Gastroesophageal sphincter (tissue), 3 donors: ENCODE measurements around the gene CD48.

Experiments
- CTCF ChIP-seq, 4 experiments: fragments of 200-600 bp in 2 of 4; fragments of 450-650 bp in 2 of 4; sonication (generic) in 1 of 4; IDR thresholded peaks; one replicate each; pipeline ENCODE4 v1.5.1; 2017 to 2019; ENCODE audit warnings: antibody characterized with exemption in 4 of 4, mild to moderate bottlenecking in 2 of 4, moderate library complexity in 2 of 4
- EP300 ChIP-seq: sonication (generic); formaldehyde crosslinking; IDR thresholded peaks from one replicate; pipeline ENCODE4 v1.6.1; 2017; ENCODE audit warnings: antibody characterized with exemption, mild to moderate bottlenecking
- POLR2A ChIP-seq, 2 donors: fragments of 450-650 bp; IDR thresholded peaks; one replicate each; pipeline ENCODE4 v1.6.1; 2017; ENCODE audit warnings: antibody characterized with exemption in 2 of 2, mild to moderate bottlenecking in 2 of 2, moderate library complexity in 1 of 2
- POLR2AphosphoS5 ChIP-seq: sonication (generic); formaldehyde crosslinking; IDR thresholded peaks from one replicate; pipeline ENCODE4 v1.6.1; 2017; ENCODE audit warnings: antibody characterized with exemption

DNA sequence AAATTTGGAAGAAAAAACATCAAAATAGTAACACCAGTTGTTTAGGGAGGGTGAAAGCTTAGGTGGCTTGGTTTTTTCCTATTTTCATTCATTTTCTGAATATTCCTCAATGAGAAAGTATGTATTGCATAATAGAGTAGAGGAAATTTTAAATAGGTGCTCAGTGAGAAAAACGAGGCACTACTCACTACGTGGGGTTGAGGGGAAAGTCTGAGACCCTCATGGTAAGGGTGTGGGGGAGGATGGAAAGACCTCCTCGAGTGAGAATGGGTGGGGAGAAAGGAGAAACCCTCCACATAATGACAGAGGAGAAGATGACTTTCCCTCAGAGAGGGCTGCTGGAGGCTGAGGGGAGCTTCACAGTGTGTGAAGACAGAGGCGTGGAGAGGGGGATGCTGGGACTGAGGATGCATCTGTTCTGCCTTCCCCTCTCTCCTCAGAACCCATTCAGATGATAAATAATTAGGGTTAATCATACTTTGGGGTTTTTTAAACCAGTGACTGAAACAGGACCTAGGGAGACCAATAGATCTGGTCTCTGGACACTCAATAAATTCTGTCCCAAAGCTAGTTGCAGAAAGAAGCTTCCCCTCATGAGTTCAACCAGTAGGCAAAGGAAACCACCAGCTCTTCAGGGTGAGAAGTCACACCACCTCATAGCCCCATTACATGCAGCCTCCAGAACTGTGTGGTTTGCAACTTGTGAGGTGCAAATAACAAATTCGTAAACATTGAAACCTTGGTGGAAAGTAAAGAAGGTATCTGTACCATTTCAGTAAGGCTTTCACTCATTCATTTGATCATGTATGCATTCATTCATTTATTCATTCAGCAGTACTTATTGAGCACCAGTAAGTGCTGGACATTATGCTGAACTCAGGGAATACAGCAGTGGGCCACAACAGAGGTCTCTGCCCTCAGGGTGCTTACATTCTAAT, 44.6 kb upstream of the CD48 start:
- TF ChIP-seq CTCF (IDR thresholded peaks at IDR 0.05), result no peak
- TF ChIP-seq EP300, result no peak
- no peak for TF ChIP-seq POLR2A (IDR thresholded peaks at IDR 0.05)
- TF ChIP-seq POLR2AphosphoS5, result no peak
